Testis (tissue), 3 donors: ENCODE results near the gene PCCA. TPM values are rescaled to one million over a fixed set of nuclear protein-coding genes. Genes with fewer than 3 reads are reported as not detected.
"Not testable (repeated sequence)": the region's sequence is repeated elsewhere in the genome, so short reads cannot be mapped to it uniquely, and the experiment has no call there.

Experiments
- DNase-seq: peaks from one replicate; pipeline ENCODE4 v3.0.0-alpha.2; 2019
- H3K27ac ChIP-seq, 2 donors: fragments of 200-600 bp; sonication (generic); one replicate each; pipeline ENCODE4 v1.5.1; 2019
- H3K27me3 ChIP-seq: fragments of 200-600 bp; sonication (generic); one replicate; pipeline ENCODE4 v1.5.1; 2019
- H3K36me3 ChIP-seq: fragments of 200-600 bp; sonication (generic); one replicate; pipeline ENCODE4 v1.5.1; 2017; ENCODE audit warnings: low read depth; ENCODE audit errors: missing control alignments
- H3K4me1 ChIP-seq: fragments of 200-600 bp; sonication (generic); one replicate; pipeline ENCODE4 v1.5.1; 2019
- H3K4me3 ChIP-seq, 2 donors: fragments of 200-600 bp; sonication (generic); one replicate each; pipeline ENCODE4 v1.5.1; 2017 to 2019
- H3K9me3 ChIP-seq: fragments of 200-600 bp; sonication (generic); one replicate; pipeline ENCODE4 v1.5.1; 2017
- CTCF ChIP-seq, 3 experiments: fragments of 450-650 bp in 2 of 3; fragments of 200-600 bp in 1 of 3; sonication (generic) in 1 of 3; IDR thresholded peaks; one replicate each; pipeline ENCODE4 v1.5.1; 2016 to 2019; ENCODE audit warnings: antibody characterized with exemption in 3 of 3, mild to moderate bottlenecking in 2 of 3, moderate library complexity in 1 of 3
- POLR2A ChIP-seq: fragments of 450-650 bp; IDR thresholded peaks from one replicate; pipeline ENCODE4 v1.6.1; 2017; ENCODE audit warnings: antibody characterized with exemption, mild to moderate bottlenecking, moderate library complexity
- WGBS, 2 donors: methylation state at CpG; one replicate each; pipeline ENCODE4 v1.1.5; 2018; 5-methylcytosine and 5-hydroxymethylcytosine counted together
- intact Hi-C: fragments of 100-400 bp; cut with DNase I; formaldehyde crosslinking; loops from one replicate; pipeline ENCODE4 v1.15.1; 2023; ENCODE audit warnings: low total_unique reads
- polyA plus RNA-seq: library from polyadenylated mRNA; stranded (reverse); fragments of 350-450 nt; fragmentation: Illumina TruSeq; extraction: RNeasy Lipid Tissue Mini Kit (QIAGEN cat#74804); gene quantifications from one replicate; pipeline ENCODE4 v1.2.3, GENCODE V29; 2014; ENCODE audit warnings: low read depth, low replicate concordance; ENCODE audit not compliant: insufficient read depth
- total RNA-seq, 2 donors: library from RNA; depleted of rRNA; stranded (reverse); fragments of >200 nt; gene quantifications; one replicate each; pipeline ENCODE4 v1.2.3, GENCODE V29; 2016

Gene PCCA
- total and polyA plus RNA-seq, 3 donors from 2014 or later, result 17.9 to 56.2 (median 39.2) TPM

GRCh38 chr13:100068133-100068931 is 20.6 kb upstream of the PCCA start:
- Histone ChIP-seq H3K4me3 (no peak overlapping the region), H3K27ac (no peak overlapping the region), H3K9me3 (no peaks in the 10 kb centered on the region), H3K36me3 (no peaks in the 10 kb centered on the region), H3K27me3 (no peaks in the 10 kb centered on the region), H3K4me1 (no peaks in the 10 kb centered on the region)
- no peak for DNase-seq
- WGBS, 2 donors, result 95% methylated on average over 3 of the region's 3 CpGs
- TF ChIP-seq POLR2A (no peak), CTCF (IDR thresholded peaks at IDR 0.05) (no peak)
- intact Hi-C loops, result no loop called here

- 79 to 95% methylated on average over 1 of the region's 1 CpG for WGBS, 2 donors
- no peaks in the 10 kb centered on the region for H3K36me3 ChIP-seq
- no peaks in the 10 kb centered on the region for H3K4me1 ChIP-seq
- no peak for DNase-seq
- H3K27ac ChIP-seq, result no peak overlapping the region
- no peaks in the 10 kb centered on the region for H3K9me3 ChIP-seq
- intact Hi-C loops, result no loop called here
- no peak overlapping the region for H3K4me3 ChIP-seq
- H3K27me3 ChIP-seq, result no peaks in the 10 kb centered on the region
- TF ChIP-seq POLR2A (no peak), CTCF (IDR thresholded peaks at IDR 0.05) (no peak)
Observed at GRCh38 chr13:100069278-100069677, 19.6 kb upstream of the PCCA start.

- Histone ChIP-seq H3K27ac (no peak overlapping the region), H3K36me3 (no peaks in the 10 kb centered on the region), H3K27me3 (no peaks in the 10 kb centered on the region), H3K9me3 (no peaks in the 10 kb centered on the region), H3K4me3 (no peak overlapping the region), H3K4me1 (no peaks in the 10 kb centered on the region)
- no peak for TF ChIP-seq CTCF (IDR thresholded peaks at IDR 0.05)
- no peak for TF ChIP-seq POLR2A
- intact Hi-C loops, result no loop called here
- 72 to 92% methylated on average over 9 to 10 of the region's 10 CpGs for WGBS, 2 donors
- DNase-seq, result no peak
Observed at GRCh38 chr13:100075700-100076587, 12.9 kb upstream of the PCCA start.

GRCh38 chr13:100079003-100079402 is 9.9 kb upstream of the PCCA start:
- H3K9me3 ChIP-seq, H3K4me1 ChIP-seq, H3K27me3 ChIP-seq, H3K27ac ChIP-seq, H3K36me3 ChIP-seq, intact Hi-C loops, H3K4me3 ChIP-seq, DNase-seq: not testable (repeated sequence)
- 90 to 91% methylated on average over 9 of the region's 9 CpGs for WGBS, 2 donors

GRCh38 chr13:100083401-100083800 is 5.5 kb upstream of the PCCA start:
- H3K9me3 ChIP-seq, DNase-seq, H3K27ac ChIP-seq, H3K4me1 ChIP-seq, H3K27me3 ChIP-seq, H3K4me3 ChIP-seq, intact Hi-C loops, H3K36me3 ChIP-seq: not testable (repeated sequence)
- WGBS, 2 donors, result 86 to 91% methylated on average over 6 of the region's 6 CpGs
